HG02973 (cell line): ENCODE measurements around the gene TMEM178B.

Experiments
- ATAC-seq: cut with Tn5 transposase; IDR thresholded peaks from one replicate; pipeline ENCODE4 v1.9.1; 2021; ENCODE audit warnings: moderate library complexity; ENCODE audit not compliant: unreplicated experiment

The TMEM178B gene

GRCh38 chr7:141258559-141258958 lies 184.7 kb downstream of the TMEM178B start:
- ATAC-seq, result no peak

- no peak for ATAC-seq
These were observed 188.5 kb downstream of the TMEM178B start for GRCh38 chr7:141262101-141263090.

- no peak for ATAC-seq
These were observed 189.6 kb downstream of the TMEM178B start for GRCh38 chr7:141263508-141263907.

GRCh38 chr7:141263983-141264382 lies 190.1 kb downstream of the TMEM178B start:
- no peak for ATAC-seq

GRCh38 chr7:141264511-141264910 lies 190.6 kb downstream of the TMEM178B start:
- no peak for ATAC-seq

- no peak for ATAC-seq
These were observed 191.8 kb downstream of the TMEM178B start for GRCh38 chr7:141265668-141266067.

GRCh38 chr7:141268614-141269013 lies 194.8 kb downstream of the TMEM178B start:
- ATAC-seq, result no peak

GRCh38 chr7:141271451-141271850 lies 197.6 kb downstream of the TMEM178B start:
- ATAC-seq, result no peak

GRCh38 chr7:141272417-141272816 lies 198.6 kb downstream of the TMEM178B start:
- no peak for ATAC-seq

- no peak for ATAC-seq
These were observed 201.5 kb downstream of the TMEM178B start for GRCh38 chr7:141275350-141275749.

GRCh38 chr7:141276031-141276430 lies 202.2 kb downstream of the TMEM178B start:
- ATAC-seq, result no peak

GRCh38 chr7:141280100-141280499 lies 206.2 kb downstream of the TMEM178B start:
- ATAC-seq, result no peak

GRCh38 chr7:141281311-141281710 lies 207.4 kb downstream of the TMEM178B start:
- no peak for ATAC-seq

GRCh38 chr7:141286522-141286921 lies 212.7 kb downstream of the TMEM178B start:
- ATAC-seq, result no peak

GRCh38 chr7:141287936-141288335 lies 214.1 kb downstream of the TMEM178B start:
- ATAC-seq, result no peak

GRCh38 chr7:141288626-141289025 lies 214.8 kb downstream of the TMEM178B start:
- no peak for ATAC-seq

GRCh38 chr7:141290365-141290764 lies 216.5 kb downstream of the TMEM178B start:
- no peak for ATAC-seq

- ATAC-seq, result no peak
These were observed 217.1 kb downstream of the TMEM178B start for GRCh38 chr7:141290973-141291372.

- no peak for ATAC-seq
These were observed 217.7 kb downstream of the TMEM178B start for GRCh38 chr7:141291541-141291940.

GRCh38 chr7:141294143-141294829 lies 220.4 kb downstream of the TMEM178B start:
- no peak for ATAC-seq

- no peak for ATAC-seq
These were observed 221.6 kb downstream of the TMEM178B start for GRCh38 chr7:141295367-141295895.

- ATAC-seq, result no peak
These were observed 227.0 kb downstream of the TMEM178B start for GRCh38 chr7:141300816-141301215.
